HG02973 (cell line): ENCODE measurements around the gene DMXL1.

Experiments
- ATAC-seq: cut with Tn5 transposase; IDR thresholded peaks from one replicate; pipeline ENCODE4 v1.9.1; 2021; ENCODE audit warnings: moderate library complexity; ENCODE audit not compliant: unreplicated experiment

Gene DMXL1

GRCh38 chr5:119287547-119288111, 216.7 kb downstream of the DMXL1 start:
- ATAC-seq: peak; percentile 43

DNA sequence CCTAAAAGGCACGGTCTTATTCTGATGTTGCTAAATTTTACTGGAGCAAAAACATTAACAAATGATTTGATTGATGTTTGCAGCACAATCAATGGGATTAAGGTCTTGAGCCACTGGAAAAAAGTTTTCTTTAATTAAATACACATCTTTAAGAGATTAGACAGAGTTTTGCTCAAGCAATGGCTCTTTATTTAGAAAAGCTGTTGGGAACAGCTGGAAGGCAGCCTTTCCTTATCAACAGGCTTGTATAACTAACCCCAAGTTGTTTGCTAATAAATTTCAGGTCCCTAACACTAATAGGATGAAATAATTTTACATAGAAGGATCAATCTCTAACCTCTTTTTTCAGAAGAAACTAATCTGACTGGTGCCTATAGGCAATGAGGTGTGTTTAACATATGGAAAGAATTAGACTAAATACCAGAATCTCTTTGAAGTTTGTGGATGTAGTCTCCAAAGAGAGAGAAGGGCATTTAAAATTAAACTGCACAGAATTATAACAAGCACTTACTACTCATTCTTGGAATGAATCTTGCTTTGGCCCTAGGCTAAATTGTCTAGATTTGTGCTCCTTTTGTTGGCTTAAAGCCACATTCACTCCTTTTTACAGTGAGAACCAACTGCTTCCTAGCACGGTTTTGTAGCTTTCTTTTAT, 217.6 kb downstream of the DMXL1 start:
- ATAC-seq: no peak

DNA sequence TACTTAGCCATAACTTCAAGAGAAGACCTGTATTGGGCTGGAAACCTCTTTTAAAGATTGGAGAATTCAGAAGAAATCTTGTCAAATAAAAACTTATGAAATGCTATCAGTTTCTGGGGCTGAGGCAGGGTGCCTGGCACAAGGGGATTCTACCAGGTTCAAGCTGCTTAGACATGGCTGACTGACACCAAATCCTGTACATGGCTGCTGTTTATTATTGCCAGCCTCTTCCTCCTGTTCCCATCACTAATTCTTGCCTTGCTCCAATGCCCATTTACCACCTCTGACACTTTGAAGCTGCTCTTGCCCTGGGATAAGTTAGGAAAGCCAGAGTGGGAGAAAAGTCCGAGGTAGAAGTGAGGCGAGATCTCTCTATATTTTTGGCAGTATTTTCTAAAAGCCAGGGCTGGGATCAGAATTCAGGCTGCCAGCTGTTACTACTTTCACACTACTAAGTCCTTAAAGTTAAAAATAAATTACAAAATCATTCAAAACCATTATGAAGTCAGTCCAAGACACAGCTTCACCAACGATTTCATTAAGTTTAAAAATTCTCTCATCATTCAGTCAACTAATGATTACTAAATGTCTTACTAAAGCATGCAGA, 218.7 kb downstream of the DMXL1 start:
- ATAC-seq: no peak

- peak; percentile 87 for ATAC-seq
Observed at GRCh38 chr5:119290161-119290569, 219.3 kb downstream of the DMXL1 start.

- no peak for ATAC-seq
Observed at GRCh38 chr5:119290607-119291006, 219.7 kb downstream of the DMXL1 start.

GRCh38 chr5:119291056-119291455, 220.2 kb downstream of the DMXL1 start:
- no peak for ATAC-seq

DNA sequence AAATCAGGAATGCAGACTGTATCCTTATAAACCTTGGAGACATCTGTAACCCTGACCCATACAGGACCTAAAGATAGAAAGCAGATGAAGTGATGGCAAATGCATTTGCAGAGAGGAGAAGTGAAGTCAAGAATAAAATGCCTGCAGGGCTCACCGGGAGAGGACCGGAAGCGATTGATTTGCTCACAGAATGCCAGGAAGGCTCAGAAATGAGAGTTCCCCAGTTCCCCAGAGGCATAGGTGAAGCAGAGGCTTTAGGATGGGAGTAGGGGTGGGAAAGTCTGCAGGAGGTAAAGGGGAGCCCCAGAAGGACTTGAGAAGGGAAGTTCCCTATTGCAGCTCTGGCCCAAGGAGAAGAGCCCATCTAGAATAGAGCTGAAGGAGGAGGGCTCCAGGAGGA, 221.0 kb downstream of the DMXL1 start:
- no peak for ATAC-seq

DNA sequence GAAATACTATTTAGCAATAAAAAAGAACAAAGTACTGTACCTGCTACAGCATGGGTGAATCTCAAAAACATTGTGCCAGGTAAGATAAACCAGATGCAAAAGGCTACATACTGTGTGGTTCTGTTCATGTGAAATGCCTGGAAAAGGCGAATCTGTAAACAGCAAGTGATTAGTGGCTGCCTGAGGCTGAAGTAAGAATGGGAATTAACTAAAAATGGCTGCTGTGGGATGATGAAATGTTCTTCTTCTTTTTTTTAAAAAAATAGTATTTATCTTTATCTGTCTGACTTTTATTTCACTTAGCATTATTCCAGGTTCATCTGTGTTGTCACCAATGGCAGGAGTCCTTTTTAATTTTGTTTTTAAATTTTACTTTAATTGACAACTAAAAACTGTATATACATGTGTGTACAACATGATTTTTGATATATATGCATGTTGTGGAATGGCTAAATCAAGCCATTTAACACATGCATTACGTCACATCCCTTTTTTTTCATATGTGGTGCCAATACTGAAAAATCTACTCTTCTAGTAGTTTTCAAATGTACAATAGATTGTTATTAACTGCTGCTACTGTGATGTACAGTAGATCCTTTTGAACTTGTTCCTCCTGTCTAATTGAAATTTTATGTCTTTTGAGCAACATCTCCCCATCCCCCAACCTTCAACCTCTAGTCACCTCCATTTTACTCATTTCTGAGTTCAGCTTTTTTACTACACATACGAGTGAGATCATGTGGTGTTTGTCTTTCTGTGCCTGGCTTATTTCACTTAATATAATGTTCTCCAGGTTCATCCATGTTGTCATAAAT, 222.0 kb downstream of the DMXL1 start:
- ATAC-seq: no peak

DNA sequence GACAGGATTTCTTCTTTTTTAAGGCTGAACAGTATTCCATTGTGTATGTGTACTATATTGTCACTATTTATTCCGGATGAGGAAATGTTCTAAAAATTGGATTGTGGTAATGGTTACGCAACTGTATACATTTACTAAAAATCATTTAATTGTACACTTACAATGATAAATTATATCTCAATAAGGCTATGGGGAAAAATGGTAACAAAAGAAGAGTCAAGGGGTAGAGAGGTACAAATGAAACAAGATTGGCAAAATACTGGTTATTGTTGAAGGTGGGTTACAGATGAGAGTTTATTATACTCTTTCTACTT, 222.6 kb downstream of the DMXL1 start:
- ATAC-seq: no peak
